NCI-H345 (cell line): ENCODE measurements around the gene GCNT2.
"Not testable (repeated sequence)": the region's sequence is repeated elsewhere in the genome, so short reads cannot be mapped to it uniquely, and the experiment has no call there.

Experiments used
- DNase-seq: peaks from one replicate; lab custom pipeline; 2025; lab: John Stamatoyannopoulos, UW

GCNT2 gene

DNA sequence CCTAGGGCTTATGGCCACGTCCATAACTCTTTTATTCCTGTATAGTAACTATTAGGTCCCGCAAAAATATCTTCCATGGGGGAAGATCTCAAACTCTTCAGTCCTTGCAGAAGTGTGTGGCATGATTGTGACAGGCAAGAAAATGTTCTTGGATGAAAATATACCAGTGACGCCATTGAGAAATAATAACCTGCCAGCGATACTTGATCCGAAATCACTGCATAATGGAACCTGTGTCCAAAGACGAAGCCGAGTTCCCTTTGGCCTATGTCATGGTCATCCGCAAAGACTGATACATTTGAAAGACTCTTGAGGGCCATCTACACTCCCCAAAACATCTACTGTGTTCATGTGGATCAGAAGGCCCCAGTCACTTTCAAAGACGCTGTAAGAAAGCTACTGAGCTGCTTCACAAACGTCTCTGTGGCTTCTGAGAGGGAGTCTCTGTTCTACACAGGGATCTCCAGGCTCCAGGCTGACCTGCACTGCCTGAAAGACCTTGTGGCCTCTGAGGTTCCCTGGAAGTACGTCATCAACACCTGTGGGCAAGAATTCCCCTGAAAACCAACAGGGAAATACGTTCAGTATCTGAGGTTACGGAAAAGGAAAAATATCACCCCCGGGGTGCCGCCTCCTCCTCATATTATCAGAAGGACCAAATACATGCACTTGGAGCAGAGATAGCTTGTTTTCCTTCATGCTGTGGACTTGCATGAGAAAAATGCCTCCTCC lies 6.9 kb upstream of the GCNT2 start:
- DNase-seq, result no peak

DNA sequence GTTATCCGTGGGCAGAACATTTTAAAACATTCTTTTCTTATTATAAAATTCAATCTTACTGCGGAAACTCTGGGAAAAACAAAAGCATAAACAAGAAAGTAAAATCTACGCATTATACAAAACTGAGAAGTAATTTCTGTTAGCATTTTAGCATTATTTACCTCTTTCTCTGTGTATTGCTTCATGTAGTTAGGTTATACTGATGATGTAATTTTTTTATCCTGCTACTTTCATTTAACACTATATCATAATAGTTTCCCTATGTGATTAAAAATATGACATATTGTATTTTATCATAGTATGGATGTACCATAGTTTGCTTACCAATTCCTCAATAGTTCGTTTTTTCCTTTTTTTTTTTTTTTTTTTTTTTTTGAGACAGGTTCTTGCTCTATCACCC lies 4.2 kb upstream of the GCNT2 start:
- no peak for DNase-seq

DNA sequence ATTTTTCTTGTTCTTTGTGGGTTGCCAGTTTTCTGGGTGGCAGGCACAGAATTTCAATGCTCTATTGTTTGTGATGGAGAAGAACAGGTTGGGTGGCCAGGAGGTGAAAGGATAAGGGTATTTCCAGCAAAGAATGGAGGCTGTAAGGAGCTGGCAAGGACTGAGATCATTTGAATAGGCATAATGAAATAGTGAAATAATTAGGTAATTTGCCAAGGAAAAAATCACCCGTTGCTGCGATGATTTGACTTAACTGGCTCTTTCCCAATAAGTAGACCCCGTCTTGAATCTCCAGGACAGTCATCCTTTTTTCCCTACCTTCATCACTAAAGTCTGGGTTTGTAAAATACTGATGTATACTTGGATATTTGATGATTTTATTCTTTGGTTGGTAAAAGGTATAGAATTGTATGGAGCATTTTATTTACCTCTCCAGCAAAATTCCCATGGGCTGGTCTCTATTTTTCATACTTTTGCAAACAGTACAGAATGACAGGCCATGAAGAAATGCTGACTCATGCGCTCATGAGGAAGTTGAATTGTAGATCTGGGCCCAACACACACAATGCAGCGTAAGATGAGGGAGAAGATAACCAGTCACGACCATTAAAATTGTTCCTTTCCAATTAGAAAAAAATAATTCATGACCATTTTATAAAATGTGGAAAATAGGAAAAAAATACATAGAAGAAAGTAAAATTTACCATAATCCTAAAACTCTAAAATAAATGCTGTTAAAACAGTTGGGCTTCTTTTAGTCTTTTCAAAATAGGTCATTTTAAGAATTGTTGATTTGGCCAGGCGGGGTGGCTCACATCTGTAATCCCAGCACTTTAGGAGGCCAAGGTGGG lies 2.4 kb upstream of the GCNT2 start:
- DNase-seq, result no peak

DNA sequence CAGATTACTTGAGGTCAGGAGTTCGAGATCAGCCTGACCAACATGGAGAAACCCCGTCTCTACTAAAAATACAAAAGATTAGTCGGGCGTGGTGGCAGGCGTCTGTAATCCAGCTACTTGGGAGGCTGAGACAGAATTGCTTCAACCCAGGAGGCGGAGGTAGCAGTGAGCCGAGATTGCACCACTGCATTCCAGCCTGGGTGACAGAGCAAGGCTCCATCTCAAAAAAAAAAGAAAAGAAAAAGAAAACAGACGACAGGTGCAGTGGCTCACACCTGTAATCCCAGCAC lies 1.8 kb upstream of the GCNT2 start:
- not testable (repeated sequence) for DNase-seq

DNA sequence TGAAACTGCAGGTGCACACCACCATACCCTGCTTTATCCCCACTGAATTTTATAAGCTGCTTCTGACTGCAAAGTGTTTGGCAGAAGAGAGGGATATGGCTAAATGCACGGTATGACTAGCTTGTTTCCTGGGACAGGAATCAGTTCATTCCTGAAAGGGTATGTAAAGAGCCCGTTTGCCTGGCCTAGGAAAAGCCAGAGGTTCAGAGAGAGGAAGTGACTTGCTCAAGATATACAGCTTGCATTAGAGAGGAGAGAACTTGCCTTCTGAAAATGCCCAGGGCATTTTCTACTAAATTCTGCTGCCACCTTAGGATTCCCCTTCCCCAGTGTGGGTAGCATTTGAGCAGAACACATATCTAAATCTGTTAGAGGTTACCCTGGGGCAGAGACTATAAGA lies 683 bp upstream of the GCNT2 start:
- DNase-seq, result no peak

DNA sequence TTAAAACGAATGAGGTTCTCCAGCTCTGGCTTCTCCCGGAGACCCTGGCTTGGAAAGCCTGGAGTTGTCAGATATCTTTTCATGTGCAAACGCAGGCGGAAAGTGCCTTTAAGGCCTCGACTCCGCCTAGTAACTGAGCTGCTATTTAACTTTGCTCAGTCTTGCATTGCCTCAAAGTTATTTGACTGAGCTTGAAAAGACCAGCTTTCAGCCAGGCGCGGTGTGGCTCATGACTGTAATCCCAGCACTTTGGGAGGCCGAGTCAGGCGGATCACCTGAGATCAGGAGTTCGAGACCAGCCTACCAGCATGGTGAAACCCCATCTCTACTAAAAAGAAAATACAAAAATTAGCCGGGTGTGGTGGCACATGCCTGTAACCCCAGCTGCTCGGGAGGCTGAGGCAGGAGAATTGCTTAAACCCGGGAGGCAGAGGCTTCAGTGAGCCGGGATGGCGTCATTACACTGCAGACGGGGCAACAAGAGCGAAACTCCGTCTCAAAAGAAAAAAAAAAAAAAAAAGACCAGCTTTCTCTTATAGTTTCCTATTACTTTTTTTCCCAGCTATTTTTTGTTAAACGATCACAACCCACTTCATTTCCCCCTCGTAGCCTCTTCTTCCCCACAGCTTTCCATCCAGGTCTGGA lies 1.9 kb downstream of the GCNT2 start:
- no peak for DNase-seq

DNA sequence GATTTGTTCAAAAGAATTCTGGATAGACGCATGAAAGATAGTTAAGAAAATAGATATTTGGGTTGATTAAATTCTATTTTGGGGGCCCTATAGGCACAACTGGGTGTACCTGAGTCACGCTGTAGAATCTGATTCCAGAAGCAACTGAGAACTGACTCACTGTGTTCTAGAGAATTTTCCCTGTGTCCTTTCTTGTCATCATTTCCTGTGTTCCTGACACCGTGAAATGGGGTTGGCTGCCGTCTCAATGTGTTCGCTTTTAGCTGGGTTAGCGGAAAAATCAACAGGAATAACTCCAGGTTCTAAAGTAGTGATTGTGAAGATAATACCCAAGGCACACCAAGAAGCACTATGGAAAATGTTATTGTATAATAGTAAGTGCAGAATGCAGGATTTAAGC lies 5.0 kb downstream of the GCNT2 start:
- DNase-seq, result no peak

DNA sequence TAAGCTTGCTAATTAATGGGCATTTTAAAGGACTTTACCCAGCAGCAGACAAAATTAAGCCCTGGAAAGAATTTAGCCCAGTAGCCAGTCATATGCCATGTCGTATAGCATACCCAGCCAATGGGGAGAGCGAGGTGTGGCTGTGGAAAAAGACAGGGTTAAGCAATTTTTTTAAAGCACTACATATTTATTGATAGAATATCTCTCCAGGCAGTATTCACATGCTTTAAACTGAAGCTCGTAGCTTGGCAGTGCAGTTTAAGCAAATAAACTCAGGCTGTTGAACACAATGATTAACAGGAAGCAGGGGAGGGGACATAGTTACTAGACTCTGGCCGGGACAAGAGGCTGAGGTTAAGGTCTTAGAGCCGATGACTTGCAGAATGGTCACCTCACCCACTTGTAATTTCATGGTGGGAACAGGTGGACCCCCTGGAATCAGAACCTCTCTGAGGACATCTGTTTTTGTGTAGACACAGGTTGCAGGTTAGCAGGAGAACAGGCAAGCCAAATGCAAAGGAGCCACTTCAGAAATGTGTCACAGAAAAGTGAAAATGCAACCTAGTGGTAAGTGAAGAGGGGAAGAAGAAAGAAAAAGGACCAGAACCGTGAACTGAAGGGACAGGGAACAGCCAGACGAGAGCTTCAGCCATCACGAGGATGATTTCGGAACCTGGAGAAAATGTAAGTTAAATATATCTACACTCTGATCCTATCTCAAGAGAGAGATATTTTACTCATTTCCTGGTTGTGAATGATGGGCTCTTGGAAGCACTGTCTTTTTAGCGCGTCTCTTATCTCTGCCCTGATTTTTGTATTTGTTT lies 7.2 kb downstream of the GCNT2 start:
- DNase-seq, result no peak

DNA sequence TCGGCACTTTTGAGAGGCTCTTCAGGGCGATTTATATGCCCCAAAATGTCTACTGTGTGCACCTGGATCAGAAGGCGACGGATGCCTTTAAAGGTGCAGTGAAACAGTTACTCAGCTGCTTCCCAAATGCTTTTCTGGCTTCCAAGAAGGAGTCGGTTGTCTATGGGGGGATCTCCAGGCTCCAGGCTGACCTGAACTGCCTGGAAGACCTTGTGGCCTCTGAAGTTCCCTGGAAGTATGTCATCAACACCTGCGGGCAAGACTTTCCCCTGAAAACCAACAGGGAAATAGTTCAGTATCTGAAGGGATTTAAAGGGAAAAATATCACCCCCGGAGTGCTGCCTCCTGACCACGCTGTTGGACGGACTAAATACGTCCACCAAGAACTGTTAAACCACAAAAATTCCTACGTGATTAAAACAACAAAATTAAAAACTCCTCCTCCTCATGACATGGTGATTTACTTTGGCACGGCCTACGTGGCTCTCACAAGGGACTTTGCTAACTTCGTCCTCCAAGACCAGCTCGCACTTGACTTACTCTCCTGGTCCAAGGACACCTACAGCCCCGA lies 8.2 kb downstream of the GCNT2 start:
- no peak for DNase-seq

DNA sequence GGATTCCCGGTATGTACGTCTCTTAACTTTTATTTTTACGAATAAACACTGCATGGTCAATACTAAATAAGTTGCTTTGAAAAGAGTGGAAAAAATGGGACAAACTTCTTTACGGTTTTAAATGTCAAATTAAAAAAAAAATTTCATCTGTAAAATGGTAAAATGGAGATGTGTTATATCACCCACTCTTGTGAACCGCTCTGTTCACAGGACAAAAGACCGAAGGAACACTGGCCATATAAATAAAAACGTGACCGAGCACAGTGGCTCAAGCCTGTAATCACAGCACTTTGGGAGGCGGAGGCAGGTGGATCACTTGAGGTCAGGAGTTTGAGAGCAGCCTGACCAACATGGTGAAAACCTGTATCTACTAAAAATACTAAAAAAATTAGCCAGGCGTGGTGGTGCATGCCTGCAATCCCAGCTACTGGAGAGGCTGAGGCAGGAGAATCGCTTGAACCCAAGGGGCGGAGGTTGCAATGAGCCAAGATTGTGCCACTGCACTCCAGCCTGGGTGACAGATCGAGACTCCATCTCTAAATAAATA lies 8.8 kb downstream of the GCNT2 start:
- not testable (repeated sequence) for DNase-seq

DNA sequence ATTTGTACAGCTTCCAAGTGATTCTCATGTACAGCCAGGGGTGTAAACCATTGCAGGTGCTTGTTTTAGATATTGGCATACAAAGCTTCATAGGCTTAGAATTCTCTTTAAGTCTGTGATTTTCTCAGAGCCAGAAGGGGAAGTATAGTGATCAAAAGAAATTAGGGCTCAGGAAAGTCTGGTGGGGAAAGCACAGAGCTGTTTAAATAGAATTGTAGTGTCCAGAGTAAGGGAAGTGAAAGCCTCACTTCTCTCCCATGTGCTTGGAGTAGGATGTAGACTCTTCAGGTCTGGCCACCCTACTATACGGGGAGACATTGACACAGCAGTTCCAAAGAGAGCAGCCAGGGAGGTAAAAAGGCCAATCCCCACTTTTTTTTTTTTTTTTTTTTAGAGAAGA lies 10.4 kb downstream of the GCNT2 start:
- no peak for DNase-seq

DNA sequence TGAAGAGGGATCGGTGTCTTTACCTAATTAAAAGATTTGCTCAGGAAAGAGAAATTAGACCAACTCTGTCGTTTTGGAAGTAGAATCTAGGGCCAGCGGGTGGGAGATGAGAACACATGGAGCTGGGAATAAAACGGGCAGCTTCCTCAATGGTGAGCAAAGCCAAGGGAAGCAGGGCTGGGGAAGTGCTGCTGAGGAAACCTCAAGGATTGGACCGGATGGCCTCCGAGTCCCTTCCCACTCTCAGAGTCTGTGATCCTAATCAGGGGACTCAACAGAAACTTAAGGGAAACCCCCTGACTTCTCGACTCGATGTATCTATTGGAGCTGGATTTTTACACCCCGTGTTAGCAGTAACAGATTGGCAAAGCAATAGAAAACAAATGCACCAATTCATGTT lies 10.8 kb downstream of the GCNT2 start:
- no peak for DNase-seq

DNA sequence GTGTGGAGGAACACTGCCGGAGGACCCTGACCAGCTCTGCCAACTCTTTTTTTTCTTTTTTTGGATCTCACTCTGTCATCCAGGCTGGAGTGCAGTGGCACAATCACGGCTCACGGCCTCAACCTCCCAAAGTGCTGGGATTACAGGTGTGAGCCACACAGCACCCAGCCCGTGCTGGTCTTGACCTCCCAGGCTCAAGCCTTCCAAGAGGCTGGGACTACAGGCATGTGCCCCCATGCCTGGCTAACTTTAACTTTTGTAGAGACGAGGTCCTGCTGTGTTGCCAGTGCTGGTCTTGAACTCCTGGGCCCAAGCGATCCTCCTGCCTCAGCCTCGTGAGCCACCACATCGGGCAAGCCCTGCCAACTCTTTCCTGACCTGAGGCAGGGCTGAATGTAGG lies 11.2 kb downstream of the GCNT2 start:
- no peak for DNase-seq

DNA sequence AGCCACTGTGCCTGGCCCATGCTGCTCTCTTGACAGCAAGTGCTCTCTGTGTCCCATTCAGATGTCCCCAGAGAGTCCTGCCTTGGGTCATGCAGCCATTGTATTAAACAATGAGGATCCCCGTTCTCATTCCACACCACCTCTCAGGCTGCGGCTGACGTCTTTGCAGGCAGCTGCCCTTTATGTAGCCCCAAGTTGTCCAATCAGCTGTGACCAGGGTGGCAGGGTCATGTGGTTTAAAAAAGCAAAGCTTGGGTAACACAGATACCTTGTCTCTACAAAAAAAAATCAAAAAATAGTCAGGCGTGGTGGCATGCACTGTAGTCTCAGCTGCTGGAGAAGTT lies 13.2 kb downstream of the GCNT2 start:
- no peak for DNase-seq

DNA sequence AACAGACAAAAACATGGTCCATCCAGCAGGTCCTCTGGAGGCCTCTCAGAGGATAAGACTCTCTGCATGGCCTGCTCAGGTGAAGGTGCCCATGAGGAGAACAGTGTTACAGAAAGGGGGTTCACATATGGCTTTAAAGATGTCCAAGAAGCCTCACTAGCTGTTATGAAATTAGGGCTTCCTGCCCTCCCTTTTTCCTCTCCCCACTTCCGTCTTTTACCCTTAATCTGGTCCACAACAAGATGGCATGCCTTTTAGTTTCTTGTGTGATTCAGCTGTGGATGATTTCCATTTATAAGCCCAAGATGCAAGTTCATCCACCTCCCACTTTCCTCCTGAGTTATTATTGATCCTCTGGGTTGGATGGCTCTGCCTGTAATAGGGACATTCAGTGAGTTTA lies 14.0 kb downstream of the GCNT2 start:
- no peak for DNase-seq

DNA sequence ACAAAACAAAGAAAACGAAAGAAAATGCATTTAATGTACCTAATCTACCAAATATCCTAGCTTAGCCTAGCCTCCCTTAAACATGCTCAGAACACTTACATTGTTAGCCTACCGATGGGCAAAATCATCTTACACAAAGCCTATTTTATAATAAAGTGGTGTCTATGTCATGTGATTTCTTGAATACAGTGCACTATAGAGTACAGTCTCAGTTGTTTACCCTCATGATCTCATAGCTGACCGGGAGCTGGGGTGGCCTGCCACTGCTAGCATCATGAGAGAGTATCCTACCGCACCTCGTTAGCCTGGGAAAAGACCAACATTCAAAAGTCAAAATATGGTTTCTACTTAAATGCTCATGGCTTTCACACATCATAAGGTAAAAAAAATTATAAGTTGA lies 16.6 kb downstream of the GCNT2 start:
- no peak for DNase-seq

DNA sequence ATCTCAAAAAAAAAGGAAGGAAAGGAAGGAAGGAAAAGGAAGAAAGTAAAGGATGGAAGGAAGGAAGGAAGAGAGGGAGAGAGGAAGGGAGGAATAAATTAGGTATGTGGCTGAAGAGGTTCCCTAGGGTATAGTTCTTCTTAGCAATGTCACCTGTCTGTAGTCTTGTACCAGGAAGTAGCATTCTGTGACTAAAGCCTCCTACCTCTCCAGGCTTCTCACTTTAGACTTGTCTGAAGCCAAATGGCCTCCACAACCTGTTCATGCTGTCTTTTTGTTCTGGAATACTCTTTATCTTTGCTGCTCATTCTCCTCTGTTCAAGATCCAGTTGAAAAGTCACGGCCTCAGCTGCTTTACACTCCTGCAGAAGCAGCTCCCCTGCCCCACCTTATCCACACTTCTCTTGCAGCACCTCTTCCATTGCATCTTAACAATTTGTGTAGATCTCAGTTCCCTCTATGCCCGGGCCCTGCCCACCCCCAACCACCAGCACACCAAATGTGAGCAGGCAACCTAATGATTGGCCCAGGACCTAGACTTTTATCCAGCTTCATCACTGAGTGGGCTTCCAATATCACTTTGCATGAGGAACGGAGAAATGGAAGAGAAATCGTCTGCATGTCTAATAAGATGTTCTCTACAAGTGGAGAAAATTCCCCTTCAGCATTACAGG lies 19.1 kb downstream of the GCNT2 start:
- no peak for DNase-seq

DNA sequence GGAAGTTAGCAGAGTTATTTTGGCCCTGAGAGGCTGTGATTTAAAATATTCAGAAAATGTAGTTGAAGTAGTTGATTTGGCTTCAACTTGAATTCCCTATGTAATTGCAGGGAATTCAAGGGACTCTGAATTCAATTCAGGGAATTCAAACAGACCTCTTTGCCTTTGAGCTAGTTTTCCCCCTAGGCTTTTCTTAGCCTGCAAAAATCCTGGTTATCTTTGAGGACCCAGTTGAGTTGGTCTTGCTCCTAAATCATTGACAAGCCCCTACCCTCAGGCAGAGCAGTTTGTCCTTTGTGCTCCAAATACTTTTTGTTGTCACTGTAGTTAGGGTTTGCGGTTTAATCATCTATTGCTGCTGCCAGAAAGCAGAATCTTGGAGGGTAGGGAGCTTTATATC lies 20.4 kb downstream of the GCNT2 start:
- DNase-seq, result no peak

DNA sequence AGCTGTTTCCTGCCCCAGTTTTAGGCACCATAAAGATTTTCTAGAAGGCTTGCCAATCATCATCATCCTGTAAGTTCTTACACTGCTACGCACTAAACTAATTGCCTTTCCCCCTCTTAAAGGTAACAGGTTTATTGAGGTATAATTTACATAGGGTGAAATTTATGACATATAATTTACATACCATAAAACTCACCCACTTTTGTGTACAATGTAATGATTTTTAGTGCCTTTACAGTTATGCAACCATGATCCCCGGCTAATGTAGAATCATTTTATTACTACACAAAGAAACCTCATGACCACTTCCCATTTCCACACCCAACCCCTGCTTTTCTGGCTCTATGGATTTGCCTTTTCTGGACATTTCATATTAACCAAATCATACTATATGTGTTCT lies 21.1 kb downstream of the GCNT2 start:
- no peak for DNase-seq

DNA sequence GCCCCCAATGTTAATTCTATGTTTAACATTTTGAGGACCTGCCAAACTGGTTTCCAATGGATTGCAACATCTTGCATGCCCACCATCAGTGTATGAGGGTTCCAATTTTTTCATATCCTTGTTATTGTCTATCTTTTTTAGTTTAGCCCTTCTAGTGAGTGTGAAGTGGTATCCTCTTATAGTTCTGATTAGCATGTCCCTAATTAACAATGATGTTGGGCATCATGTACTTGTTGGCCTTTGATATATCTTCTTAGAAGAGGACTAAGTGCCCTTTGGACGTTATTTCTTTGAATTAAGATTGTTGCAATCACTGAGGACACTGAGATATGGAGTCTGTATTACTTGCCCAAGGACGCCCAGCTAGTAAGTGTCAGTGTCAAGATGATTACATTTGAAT lies 22.3 kb downstream of the GCNT2 start:
- no peak for DNase-seq

DNA sequence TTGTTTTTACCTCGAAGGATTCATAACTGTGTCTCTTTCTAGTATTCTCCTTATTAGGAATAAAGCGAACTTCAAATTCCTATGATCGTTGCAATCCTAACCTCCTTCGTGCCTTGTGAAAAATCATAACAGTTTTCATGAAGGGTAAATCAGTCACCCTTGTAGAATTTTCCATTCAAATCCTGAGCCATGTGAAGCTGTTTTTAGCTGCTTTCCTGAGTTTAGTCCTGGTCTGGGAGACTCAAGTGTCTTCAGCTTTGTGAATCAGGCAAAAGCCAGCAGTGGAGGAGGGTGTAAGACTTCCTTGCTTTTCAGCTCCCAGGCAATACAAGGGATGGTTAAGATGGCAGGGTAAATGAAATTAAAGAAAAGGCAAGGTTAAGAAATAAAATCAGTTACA lies 24.3 kb downstream of the GCNT2 start:
- no peak for DNase-seq
